Adrenal gland (tissue), 5 donors: ENCODE measurements around the gene COG1.

Experiments used
- POLR2A ChIP-seq, 2 donors: fragments of 450-650 bp; IDR thresholded peaks; one replicate each; pipeline ENCODE4 v1.6.1; 2017; ENCODE audit warnings: antibody characterized with exemption in 2 of 2, mild to moderate bottlenecking in 2 of 2, moderate library complexity in 1 of 2
- TF ChIP-seq, protein P1 (sequence below), 6 experiments: fragments of 450-650 bp in 4 of 6; fragments of 200-600 bp in 2 of 6; sonication (generic) in 1 of 6; IDR thresholded peaks; 1 replicate in 5 of 6; 2 replicates in 1 of 6; pipeline versions ENCODE4 v1.5.1 to v1.8.0; 2016 to 2021; ENCODE audit warnings: antibody characterized with exemption in 6 of 6, mild to moderate bottlenecking in 2 of 6, moderate library complexity in 1 of 6
- donor health status: DM: no; HTN: no; CAD: no.

DNA sequence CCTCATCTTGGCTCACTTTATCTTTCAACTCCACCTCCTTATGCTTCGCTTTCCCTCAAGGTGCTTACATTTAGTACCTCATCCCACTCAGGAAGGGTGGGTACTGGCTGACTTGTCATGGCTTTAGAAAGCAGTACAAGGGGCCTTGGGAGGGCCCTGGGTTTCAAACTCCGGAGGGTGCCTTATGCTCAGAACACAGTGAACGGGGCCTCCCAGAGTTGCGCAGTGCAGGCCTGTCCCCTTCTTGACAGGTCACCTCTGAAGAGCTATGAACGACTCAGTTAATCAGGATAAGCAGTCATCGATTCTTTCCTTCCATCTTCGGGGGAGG lies 6.0 kb downstream of the COG1 start:
- TF ChIP-seq, protein P1, sequence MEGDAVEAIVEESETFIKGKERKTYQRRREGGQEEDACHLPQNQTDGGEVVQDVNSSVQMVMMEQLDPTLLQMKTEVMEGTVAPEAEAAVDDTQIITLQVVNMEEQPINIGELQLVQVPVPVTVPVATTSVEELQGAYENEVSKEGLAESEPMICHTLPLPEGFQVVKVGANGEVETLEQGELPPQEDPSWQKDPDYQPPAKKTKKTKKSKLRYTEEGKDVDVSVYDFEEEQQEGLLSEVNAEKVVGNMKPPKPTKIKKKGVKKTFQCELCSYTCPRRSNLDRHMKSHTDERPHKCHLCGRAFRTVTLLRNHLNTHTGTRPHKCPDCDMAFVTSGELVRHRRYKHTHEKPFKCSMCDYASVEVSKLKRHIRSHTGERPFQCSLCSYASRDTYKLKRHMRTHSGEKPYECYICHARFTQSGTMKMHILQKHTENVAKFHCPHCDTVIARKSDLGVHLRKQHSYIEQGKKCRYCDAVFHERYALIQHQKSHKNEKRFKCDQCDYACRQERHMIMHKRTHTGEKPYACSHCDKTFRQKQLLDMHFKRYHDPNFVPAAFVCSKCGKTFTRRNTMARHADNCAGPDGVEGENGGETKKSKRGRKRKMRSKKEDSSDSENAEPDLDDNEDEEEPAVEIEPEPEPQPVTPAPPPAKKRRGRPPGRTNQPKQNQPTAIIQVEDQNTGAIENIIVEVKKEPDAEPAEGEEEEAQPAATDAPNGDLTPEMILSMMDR (IDR thresholded peaks at IDR 0.05), result no peak
- TF ChIP-seq POLR2A (IDR thresholded peaks at IDR 0.05), result no peak
